Measurements from ENCODE around the gene EEFSEC. TPM values are rescaled to one million over a fixed set of nuclear protein-coding genes. Genes with fewer than 3 reads are reported as not detected.

EEFSEC gene
- total and polyA plus RNA-seq, 2 of the 4 experiments (the other 2 are of a cell fraction): 4.5 to 9.3 TPM

DNA sequence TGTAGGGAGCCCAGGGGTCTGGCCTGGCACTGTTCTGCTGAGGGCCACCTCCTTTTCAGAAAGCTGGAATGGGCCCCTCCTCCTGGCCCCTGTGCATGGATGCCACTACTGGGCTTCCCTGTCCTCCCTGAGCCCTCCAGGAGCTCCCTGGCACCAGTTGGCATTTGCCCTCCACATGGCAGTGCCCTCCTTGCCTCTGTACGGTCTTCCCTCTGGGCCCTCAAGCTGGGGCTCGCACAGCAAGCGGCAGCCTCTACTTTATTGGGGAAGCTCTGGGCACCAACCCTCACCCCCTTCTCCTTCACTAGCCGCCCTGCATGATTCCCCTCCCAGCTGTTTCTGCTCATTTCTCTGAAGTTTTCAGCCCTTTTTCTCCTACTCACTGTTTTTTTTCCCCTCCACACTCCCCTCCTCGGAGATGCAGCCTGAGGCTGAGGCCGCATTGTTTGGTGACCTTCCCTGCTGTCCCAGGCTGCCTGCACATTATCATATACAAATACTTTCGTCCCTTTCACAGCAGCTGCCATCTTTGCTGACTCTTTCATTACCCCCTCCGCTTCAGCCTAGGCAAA, 127.3 kb downstream of the EEFSEC start:
- Histone ChIP-seq H3K27me3 (ENCODE audit: control insufficient read depth, insufficient read depth, low read length) (no peaks in the 10 kb centered on the region), H4K5ac (ENCODE audit: low read depth, low read length) (no peak overlapping the region), H3K36me3 (ENCODE audit: control insufficient read depth, insufficient read depth, low read length) (no peaks in the 10 kb centered on the region), H2AK5ac (ENCODE audit: low read depth, low read length) (no peak overlapping the region), H3K9me1 (ENCODE audit: insufficient read depth, low read length) (peaks cover 15% of the 10 kb centered on the region), H2BK15ac (ENCODE audit: low read depth, low read length) (no peak overlapping the region), H3K79me1 (ENCODE audit: low read depth in 1 of 2, low read length in 2 of 2) (peaks cover 2 to 12% of the 10 kb centered on the region in 2 experiments; a peak in 1 of 4 replicates), H3K14ac (replicated peaks; ENCODE audit: low read depth, low read length) (no peak overlapping the region), H2BK120ac (ENCODE audit: low read depth, low read length) (no peak overlapping the region), H3K56ac (ENCODE audit: extremely low read depth, insufficient read depth, low read length) (no peak overlapping the region), H3K4ac (ENCODE audit: low read depth, low read length) (no peak overlapping the region), H3K23ac (ENCODE audit: low read depth, low read length) (no peak overlapping the region), H4K8ac (ENCODE audit: low read depth in 2 of 2, low read length in 2 of 2) (no peak overlapping the region), H2AFZ (replicated peaks; ENCODE audit: low read length, poor library complexity) (peak overlapping the region; percentile 10), H4K20me1 (ENCODE audit: insufficient read depth, low read length) (no peaks in the 10 kb centered on the region), H2BK20ac (ENCODE audit: low read depth, low read length) (no peak overlapping the region), H3K9me3 (ENCODE audit: control insufficient read depth, insufficient read depth, low read length) (no peaks in the 10 kb centered on the region), H4K91ac (ENCODE audit: insufficient read depth, low read depth, low read length) (no peak overlapping the region), H3K4me1 (ENCODE audit: control insufficient read depth, insufficient read depth, low read length) (peaks cover 25% of the 10 kb centered on the region), H2AK9ac (replicated peaks; ENCODE audit: low read depth, low read length, poor library complexity) (no peak overlapping the region), H3K4me3 (ENCODE audit: insufficient read depth, low read depth, low read length) (no peak overlapping the region), H3K18ac (ENCODE audit: low read depth, low read length) (no peak overlapping the region), H3K27ac (ENCODE audit: insufficient read depth, low read length) (no peak overlapping the region), H2BK5ac (ENCODE audit: low read depth, low read length, poor library complexity, severe bottlenecking) (no peak overlapping the region), H3K4me2 (ENCODE audit: low read depth, low read length) (no peak overlapping the region), H3K9ac (ENCODE audit: low read depth, low read length) (no peak overlapping the region)
- no peak for ATAC-seq (ENCODE audit: low read depth)
- dilution Hi-C loops (cut with HindIII; ENCODE audit: low sequenced_read_pairs, unreplicated experiment) (no loop called here), intact Hi-C loops (cut with micrococcal nuclease) (no loop called here), in situ Hi-C loops (cut with MboI; ENCODE audit: low sequenced_read_pairs) (no loop called here)
- BruUV-seq (replicated peaks): no TSS peak
- WGBS, 2 experiments (ENCODE audit: extremely low coverage in 2 of 2, insufficient read length in 1 of 2): 57% methylated on average over 3 of the region's 8 CpGs; no CpG with 5 or more reads in 1 of the 2 experiments
- no peak for TF ChIP-seq CHD1 (IDR thresholded peaks at IDR 0.05; ENCODE audit: low read depth, low read length)
- TF ChIP-seq, protein P1, sequence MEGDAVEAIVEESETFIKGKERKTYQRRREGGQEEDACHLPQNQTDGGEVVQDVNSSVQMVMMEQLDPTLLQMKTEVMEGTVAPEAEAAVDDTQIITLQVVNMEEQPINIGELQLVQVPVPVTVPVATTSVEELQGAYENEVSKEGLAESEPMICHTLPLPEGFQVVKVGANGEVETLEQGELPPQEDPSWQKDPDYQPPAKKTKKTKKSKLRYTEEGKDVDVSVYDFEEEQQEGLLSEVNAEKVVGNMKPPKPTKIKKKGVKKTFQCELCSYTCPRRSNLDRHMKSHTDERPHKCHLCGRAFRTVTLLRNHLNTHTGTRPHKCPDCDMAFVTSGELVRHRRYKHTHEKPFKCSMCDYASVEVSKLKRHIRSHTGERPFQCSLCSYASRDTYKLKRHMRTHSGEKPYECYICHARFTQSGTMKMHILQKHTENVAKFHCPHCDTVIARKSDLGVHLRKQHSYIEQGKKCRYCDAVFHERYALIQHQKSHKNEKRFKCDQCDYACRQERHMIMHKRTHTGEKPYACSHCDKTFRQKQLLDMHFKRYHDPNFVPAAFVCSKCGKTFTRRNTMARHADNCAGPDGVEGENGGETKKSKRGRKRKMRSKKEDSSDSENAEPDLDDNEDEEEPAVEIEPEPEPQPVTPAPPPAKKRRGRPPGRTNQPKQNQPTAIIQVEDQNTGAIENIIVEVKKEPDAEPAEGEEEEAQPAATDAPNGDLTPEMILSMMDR (conservative IDR thresholded peaks at IDR 0.05; ENCODE audit: low read depth, low read length): no peak
- no peak for TF ChIP-seq RCOR1 (IDR thresholded peaks at IDR 0.05; ENCODE audit: insufficient replicate concordance, low read length)
- TF ChIP-seq RAD21 (IDR thresholded peaks at IDR 0.05; ENCODE audit: low read length): no peak
- TF ChIP-seq, protein P2, sequence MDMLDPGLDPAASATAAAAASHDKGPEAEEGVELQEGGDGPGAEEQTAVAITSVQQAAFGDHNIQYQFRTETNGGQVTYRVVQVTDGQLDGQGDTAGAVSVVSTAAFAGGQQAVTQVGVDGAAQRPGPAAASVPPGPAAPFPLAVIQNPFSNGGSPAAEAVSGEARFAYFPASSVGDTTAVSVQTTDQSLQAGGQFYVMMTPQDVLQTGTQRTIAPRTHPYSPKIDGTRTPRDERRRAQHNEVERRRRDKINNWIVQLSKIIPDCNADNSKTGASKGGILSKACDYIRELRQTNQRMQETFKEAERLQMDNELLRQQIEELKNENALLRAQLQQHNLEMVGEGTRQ (IDR thresholded peaks at IDR 0.05; ENCODE audit: low read depth, low read length): no peak
- no peak for TF ChIP-seq CEBPB (IDR thresholded peaks at IDR 0.05; ENCODE audit: low read depth, low read length)
- ChIA-PET POLR2A (ENCODE audit: unreplicated experiment) (interaction anchor here (0.5 kb wide), 1 partner anchor 126 kb away, joined by 3 read pairs; no protein-coding TSS in a partner anchor), CTCF (interaction anchor here (1.3 kb wide), 1 partner anchor 41 kb away, joined by 3 read pairs; no protein-coding TSS in a partner anchor)
- no peak for DNase-seq
